Smooth muscle cell of bladder (primary cell): Measurements from ENCODE around the gene RPS19BP1. TPM values are rescaled to one million over a fixed set of nuclear protein-coding genes. Genes with fewer than 3 reads are reported as not detected.

Experiments used
- total RNA-seq: library from RNA; depleted of rRNA; stranded (reverse); fragments of >200 nt; gene quantifications from 2 replicates; pipeline ENCODE4 v1.2.3, GENCODE V29; 2014

Gene RPS19BP1, protein sequence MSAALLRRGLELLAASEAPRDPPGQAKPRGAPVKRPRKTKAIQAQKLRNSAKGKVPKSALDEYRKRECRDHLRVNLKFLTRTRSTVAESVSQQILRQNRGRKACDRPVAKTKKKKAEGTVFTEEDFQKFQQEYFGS
- total RNA-seq: 33.9 and 36.4 TPM in 2 replicates

DNA sequence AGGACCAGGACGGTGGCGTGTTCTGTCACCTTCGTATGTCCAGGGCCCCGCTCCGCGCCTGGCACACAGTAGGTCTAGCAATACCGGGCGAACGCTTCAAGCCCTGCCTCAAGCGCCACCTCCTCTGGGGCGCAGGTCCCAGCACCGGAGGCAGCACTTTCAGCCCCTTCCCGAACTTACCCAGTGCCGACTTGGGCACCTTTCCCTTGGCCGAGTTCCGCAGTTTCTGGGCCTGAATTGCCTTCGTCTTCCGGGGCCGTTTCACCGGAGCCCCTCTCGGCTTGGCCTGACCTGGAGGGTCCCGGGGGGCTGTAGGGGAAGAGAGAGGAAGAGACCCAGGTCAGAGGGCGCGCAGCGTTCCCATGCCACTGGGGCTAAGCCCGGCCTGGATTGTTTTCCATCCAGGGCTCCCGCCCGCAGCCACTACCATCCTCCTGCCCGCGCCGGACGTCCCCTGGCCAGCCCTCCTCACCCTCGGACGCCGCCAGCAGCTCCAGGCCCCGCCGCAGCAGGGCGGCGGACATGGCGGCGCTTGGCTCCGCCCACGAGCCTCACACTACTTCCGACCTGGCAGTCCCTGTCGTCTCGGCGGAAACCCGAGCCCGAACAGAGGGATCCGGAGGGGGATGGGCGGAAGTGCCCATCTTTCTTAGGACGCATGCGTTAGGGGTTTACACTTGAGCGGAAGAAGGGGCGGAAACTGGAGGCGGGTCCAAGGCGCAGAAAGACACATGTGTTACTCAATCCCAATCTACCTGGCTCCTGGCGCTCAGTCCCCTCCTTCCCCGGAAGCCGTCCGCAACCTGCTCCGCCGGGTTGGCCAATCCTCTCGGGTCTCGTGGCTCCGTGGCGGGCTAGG is at the start of gene RPS19BP1:
Gene RPS19BP1 (minus strand): TSS at position 534 of the 859 bp plus-strand sequence. CDS start 10 bp downstream, at position 524.

DNA sequence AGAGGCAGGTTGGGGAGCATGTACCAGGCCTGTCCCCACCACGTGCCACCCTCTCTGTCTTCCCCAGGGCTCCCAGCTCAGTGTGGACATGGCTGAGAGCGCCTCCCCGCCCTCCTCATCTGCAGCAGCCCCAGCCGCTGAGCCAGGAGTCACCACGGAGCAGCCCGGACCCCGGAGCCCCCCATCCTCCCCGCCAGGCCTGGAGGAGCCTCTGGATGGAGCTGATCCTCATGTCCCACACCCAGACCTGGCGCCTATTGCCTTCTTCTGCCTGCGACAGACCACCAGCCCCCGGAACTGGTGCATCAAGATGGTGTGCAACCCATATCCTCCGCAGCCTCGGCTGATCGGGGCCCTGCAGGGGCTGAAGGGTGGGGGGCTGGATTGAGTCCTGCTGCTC is 38.1 kb upstream of the RPS19BP1 start, which contains the start of gene CACNA1I:
Gene CACNA1I (plus strand): TSS at position 89 of the 400 bp plus-strand sequence. CDS start 0 bp downstream, at position 89.

DNA sequence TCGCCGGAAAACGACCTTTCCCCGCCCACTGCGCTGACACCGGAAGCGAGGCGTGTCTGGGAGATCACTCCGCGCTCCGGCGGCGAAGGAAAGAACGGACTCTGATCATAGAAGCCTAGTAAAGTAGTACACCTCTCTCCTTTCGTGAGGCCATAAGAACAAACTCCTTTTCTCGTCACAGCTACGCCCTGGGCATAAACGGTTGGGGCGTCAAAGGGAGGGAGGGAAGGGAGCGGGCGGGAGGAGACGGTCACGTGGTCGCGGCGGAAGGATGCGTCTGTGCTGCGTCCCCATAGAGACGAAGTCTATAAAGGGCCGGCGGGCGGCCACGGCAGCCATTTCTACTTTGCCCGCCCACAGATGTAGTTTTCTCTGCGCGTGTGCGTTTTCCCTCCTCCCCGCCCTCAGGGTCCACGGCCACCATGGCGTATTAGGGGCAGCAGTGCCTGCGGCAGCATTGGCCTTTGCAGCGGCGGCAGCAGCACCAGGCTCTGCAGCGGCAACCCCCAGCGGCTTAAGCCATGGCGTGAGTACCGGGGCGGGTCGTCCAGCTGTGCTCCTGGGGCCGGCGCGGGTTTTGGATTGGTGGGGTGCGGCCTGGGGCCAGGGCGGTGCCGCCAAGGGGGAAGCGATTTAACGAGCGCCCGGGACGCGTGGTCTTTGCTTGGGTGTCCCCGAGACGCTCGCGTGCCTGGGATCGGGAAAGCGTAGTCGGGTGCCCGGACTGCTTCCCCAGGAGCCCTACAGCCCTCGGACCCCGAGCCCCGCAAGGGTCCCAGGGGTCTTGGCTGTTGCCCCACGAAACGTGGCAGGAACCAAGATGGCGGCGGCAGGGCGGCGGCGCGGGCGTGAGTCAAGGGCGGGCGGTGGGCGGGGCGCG is 12.1 kb downstream of the RPS19BP1 start, which contains the start of gene ATF4:
Gene ATF4 (plus strand): TSS at position 337 of the 880 bp plus-strand sequence. CDS start 884 bp downstream, outside the sequence.

DNA sequence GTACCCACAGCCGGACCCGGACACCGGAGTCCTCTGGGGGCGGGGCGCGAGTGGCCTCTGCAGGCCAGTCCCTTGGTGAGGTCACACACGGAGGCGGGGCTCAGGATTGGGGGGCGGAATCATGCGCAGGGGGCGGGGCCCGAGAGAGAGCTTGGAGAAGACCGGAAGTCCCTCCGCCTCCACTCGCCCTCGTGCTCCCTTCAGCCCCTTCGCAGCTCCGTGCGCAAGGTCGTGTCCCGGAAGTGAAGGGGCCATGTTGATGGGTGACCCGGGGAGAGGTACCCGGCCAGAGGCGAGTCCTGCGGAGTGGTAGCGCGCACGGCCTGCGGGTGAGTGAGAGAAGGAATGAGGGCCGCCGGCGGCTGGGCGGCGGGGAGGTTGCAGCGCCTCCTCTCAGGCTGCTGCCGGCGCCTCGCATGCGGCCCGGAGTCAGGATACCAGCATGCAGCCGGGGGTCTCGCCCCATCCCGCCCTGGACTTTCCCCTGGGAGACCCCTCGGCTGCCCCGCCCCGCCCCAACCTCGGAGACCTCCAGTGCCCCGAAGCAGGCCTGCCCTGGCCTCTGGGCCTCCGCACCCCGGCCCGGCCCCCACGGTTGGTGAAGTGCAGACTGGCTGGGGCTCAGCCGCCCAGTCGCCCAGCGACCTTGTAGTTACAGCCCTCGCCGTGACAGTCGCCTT is 30.3 kb downstream of the RPS19BP1 start, which contains the start of gene MIEF1:
Gene MIEF1 (plus strand): TSS at position 182 of the 680 bp plus-strand sequence. CDS start 9,005 bp downstream, outside the sequence.

Other genes with a start within 250 kb of the RPS19BP1 start
- 3,502 and 3,526 TPM in 2 replicates for gene RPL3, start 213.1 kb downstream of the RPS19BP1 start, total RNA-seq
- gene SYNGR1, start 182.8 kb downstream of the RPS19BP1 start, total RNA-seq: 19.5 TPM in 2 replicates
- 9.0 and 9.7 TPM in 2 replicates for gene TAB1, start 133.0 kb downstream of the RPS19BP1 start, total RNA-seq
- under 0.01 and 0.09 TPM in 2 replicates for gene MGAT3, start 75.7 kb downstream of the RPS19BP1 start, total RNA-seq
- 12.7 and 14.7 TPM in 2 replicates for gene MIEF1, start 30.5 kb downstream of the RPS19BP1 start, total RNA-seq
- 264 and 438 TPM in 2 replicates for gene ATF4, start 12.2 kb downstream of the RPS19BP1 start, total RNA-seq
- under 0.01 TPM in 2 replicates for gene CACNA1I, start 38.0 kb upstream of the RPS19BP1 start, total RNA-seq